Measurements from ENCODE around the gene RNF223.
A peak's percentile ranks its signal among the peaks of the same experiment; 100 is the strongest.

Gene RNF223

DNA sequence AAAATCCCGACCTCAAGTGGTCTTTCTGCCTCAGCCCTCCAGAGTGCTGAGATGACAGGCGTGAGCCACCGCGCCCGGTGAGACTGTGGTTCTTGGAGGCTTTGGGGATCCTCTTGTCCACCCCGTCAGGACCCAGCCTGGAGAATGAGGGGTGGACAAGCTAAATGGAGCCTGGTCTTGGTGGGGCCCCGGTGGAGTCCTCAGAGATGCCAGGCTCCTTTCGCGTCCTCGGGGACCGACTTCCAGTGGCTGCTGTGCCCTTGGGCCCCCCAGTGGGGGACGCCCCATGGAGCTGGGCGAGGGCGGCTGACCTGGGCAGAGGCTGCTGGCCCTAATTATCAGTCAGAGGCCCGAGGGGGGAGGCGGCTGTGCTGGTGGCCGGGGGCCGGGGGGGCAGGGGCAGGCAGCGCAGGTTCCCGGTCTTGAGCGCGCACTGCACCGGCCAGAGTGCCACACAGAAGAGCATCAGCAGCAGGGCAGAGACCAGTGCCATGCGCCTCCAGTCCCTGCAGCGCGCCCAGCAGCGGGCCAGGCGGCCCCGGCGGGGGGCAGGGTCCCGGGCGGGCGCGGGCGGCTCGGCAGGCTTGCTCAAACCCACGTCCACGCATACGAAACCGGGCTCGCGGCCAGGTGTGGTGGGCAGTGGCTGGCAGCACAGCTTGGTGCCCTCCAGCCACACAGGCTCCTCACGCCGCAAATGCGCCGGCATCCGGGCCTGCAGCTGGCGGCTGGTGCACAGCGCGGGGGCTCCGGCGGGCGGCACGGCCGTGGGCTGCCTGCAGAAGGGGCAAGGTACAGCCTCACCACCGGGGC is 2.4 kb downstream of the RNF223 start:
- Histone ChIP-seq H3K9me3 (ENCODE audit: insufficient read depth, low read depth, low read length) (peaks cover 4% of the 10 kb centered on the region), H4K91ac (ENCODE audit: low read depth, low read length) (peak overlapping the region; percentile 48), H3K27ac (ENCODE audit: low read depth, low read length) (no peak overlapping the region), H2BK12ac (ENCODE audit: low read length) (peak overlapping the region; percentile 65), H3K79me2 (ENCODE audit: control insufficient read depth, insufficient read depth, low read length, poor library complexity) (peaks cover 2% of the 10 kb centered on the region), H2BK120ac (ENCODE audit: insufficient read depth, low read length, poor library complexity) (no peak overlapping the region), H3K23ac (ENCODE audit: low read length) (no peak overlapping the region), H3K4me1 (ENCODE audit: control insufficient read depth in 1 of 2, insufficient read depth in 2 of 2, low read length in 2 of 2) (peaks cover 36 to 45% of the 10 kb centered on the region in 2 experiments), H4K12ac (ENCODE audit: low read depth, low read length) (no peak overlapping the region), H3K4me3 (ENCODE audit: low read depth, low read length) (no peak overlapping the region), H2BK5ac (ENCODE audit: low read depth, low read length, poor library complexity) (no peak overlapping the region), H3K9ac (ENCODE audit: low read length) (no peak overlapping the region), H3K4me2 (ENCODE audit: low read length) (no peak overlapping the region), H3K79me1 (ENCODE audit: low read length) (peaks cover 28% of the 10 kb centered on the region), H2AFZ (ENCODE audit: insufficient read depth, low read length, poor library complexity) (no peak overlapping the region), H4K8ac (ENCODE audit: low read depth, low read length) (no peak overlapping the region), H3K36me3 (ENCODE audit: control insufficient read depth in 1 of 2, insufficient read depth in 2 of 2, low read length in 2 of 2) (no peaks in the 10 kb centered on the region), H3K18ac (ENCODE audit: low read length) (no peak overlapping the region), H3K14ac (ENCODE audit: low read length) (no peak overlapping the region), H3K4ac (ENCODE audit: low read depth, low read length) (peak overlapping the region; percentile 34), H3K27me3 (ENCODE audit: insufficient read depth, low read length) (no peaks in the 10 kb centered on the region), H2AK5ac (ENCODE audit: low read length) (peak overlapping the region; percentile 35)
- DNase-seq, result no peak
- no CpG with 5 or more reads among the region's 56 CpGs for WGBS (ENCODE audit: extremely low coverage, insufficient coverage, insufficient read length)

GRCh38 chr1:1069711-1070676 is 4.1 kb downstream of the RNF223 start:
- no CpG with 5 or more reads among the region's 40 CpGs for WGBS (ENCODE audit: extremely low coverage, insufficient coverage, insufficient read length)
- peak overlapping the region; percentile 19 for H3K18ac ChIP-seq (ENCODE audit: low read length)

GRCh38 chr1:1069056-1069710 is 4.9 kb downstream of the RNF223 start:
- WGBS (ENCODE audit: extremely low coverage, insufficient coverage, insufficient read length), result no CpG with 5 or more reads among the region's 75 CpGs
- no peak overlapping the region for H2BK5ac ChIP-seq (ENCODE audit: low read depth, low read length, poor library complexity)
- H3K27me3 ChIP-seq (ENCODE audit: insufficient read depth, low read length), result no peaks in the 10 kb centered on the region
- peak overlapping the region; percentile 62 for H4K91ac ChIP-seq (ENCODE audit: low read depth, low read length)
- H3K79me1 ChIP-seq (ENCODE audit: low read length), result peaks cover 29% of the 10 kb centered on the region
- peaks cover 2% of the 10 kb centered on the region for H3K79me2 ChIP-seq (ENCODE audit: control insufficient read depth, insufficient read depth, low read length, poor library complexity)
- peak overlapping the region; percentile 79 for H3K4me3 ChIP-seq (ENCODE audit: low read depth, low read length)
- H3K9ac ChIP-seq (ENCODE audit: low read length), result no peak overlapping the region
- no peak overlapping the region for H3K23ac ChIP-seq (ENCODE audit: low read length)
- peak; percentile 92 to 96 for DNase-seq
- H2BK120ac ChIP-seq (ENCODE audit: insufficient read depth, low read length, poor library complexity), result peak overlapping the region; percentile 17
- H3K14ac ChIP-seq (ENCODE audit: low read length), result peak overlapping the region; percentile 38
- no peak overlapping the region for H4K12ac ChIP-seq (ENCODE audit: low read depth, low read length)
- H2AFZ ChIP-seq (ENCODE audit: insufficient read depth, low read length, poor library complexity), result peak overlapping the region; percentile 53
- peak overlapping the region; percentile 60 for H3K27ac ChIP-seq (ENCODE audit: low read depth, low read length)
- peak overlapping the region; percentile 64 for H3K4me2 ChIP-seq (ENCODE audit: low read length)
- no peak overlapping the region for H2AK5ac ChIP-seq (ENCODE audit: low read length)
- peak overlapping the region; percentile 19 for H3K18ac ChIP-seq (ENCODE audit: low read length)
- H2BK12ac ChIP-seq (ENCODE audit: low read length), result no peak overlapping the region
- H3K9me3 ChIP-seq (ENCODE audit: insufficient read depth, low read depth, low read length), result peaks cover 6% of the 10 kb centered on the region
- H3K4ac ChIP-seq (ENCODE audit: low read depth, low read length), result no peak overlapping the region
- H4K8ac ChIP-seq (ENCODE audit: low read depth, low read length), result peak overlapping the region; percentile 53
- H3K36me3 ChIP-seq (ENCODE audit: control insufficient read depth in 1 of 2, insufficient read depth in 2 of 2, low read length in 2 of 2), result no peaks in the 10 kb centered on the region
- H3K4me1 ChIP-seq (ENCODE audit: control insufficient read depth in 1 of 2, insufficient read depth in 2 of 2, low read length in 2 of 2), result peaks cover 36 to 44% of the 10 kb centered on the region in 2 experiments

More at GRCh38 chr1:1069711-1070676, 4.1 kb downstream of the RNF223 start:
- H3K36me3 ChIP-seq (ENCODE audit: control insufficient read depth in 1 of 2, insufficient read depth in 2 of 2, low read length in 2 of 2), result no peaks in the 10 kb centered on the region
- peak overlapping the region; percentile 62 for H4K91ac ChIP-seq (ENCODE audit: low read depth, low read length)
- H4K8ac ChIP-seq (ENCODE audit: low read depth, low read length), result peak overlapping the region; percentile 53
- H3K79me2 ChIP-seq (ENCODE audit: control insufficient read depth, insufficient read depth, low read length, poor library complexity), result peaks cover 2% of the 10 kb centered on the region
- H3K4me3 ChIP-seq (ENCODE audit: low read depth, low read length), result peak overlapping the region; percentile 79
- peak overlapping the region; percentile 38 for H3K14ac ChIP-seq (ENCODE audit: low read length)
- peak overlapping the region; percentile 42 for H2BK5ac ChIP-seq (ENCODE audit: low read depth, low read length, poor library complexity)
- H3K23ac ChIP-seq (ENCODE audit: low read length), result no peak overlapping the region
- no peak overlapping the region for H3K9ac ChIP-seq (ENCODE audit: low read length)
- peak overlapping the region; percentile 53 for H2AFZ ChIP-seq (ENCODE audit: insufficient read depth, low read length, poor library complexity)
- peaks cover 25% of the 10 kb centered on the region for H3K79me1 ChIP-seq (ENCODE audit: low read length)
- H4K12ac ChIP-seq (ENCODE audit: low read depth, low read length), result no peak overlapping the region
- H2BK12ac ChIP-seq (ENCODE audit: low read length), result peak overlapping the region; percentile 48
- DNase-seq, result peak; percentile 94 to 95
- H3K4me1 ChIP-seq (ENCODE audit: control insufficient read depth in 1 of 2, insufficient read depth in 2 of 2, low read length in 2 of 2), result peaks cover 36 to 47% of the 10 kb centered on the region in 2 experiments
- H3K27ac ChIP-seq (ENCODE audit: low read depth, low read length), result peak overlapping the region; percentile 60
- peak overlapping the region; percentile 45 for H2AK5ac ChIP-seq (ENCODE audit: low read length)
- peak overlapping the region; percentile 33 for H3K4ac ChIP-seq (ENCODE audit: low read depth, low read length)
- H3K9me3 ChIP-seq (ENCODE audit: insufficient read depth, low read depth, low read length), result peaks cover 6% of the 10 kb centered on the region
- no peaks in the 10 kb centered on the region for H3K27me3 ChIP-seq (ENCODE audit: insufficient read depth, low read length)
- peak overlapping the region; percentile 64 for H3K4me2 ChIP-seq (ENCODE audit: low read length)
- H2BK120ac ChIP-seq (ENCODE audit: insufficient read depth, low read length, poor library complexity), result peak overlapping the region; percentile 69

GRCh38 chr1:1068517-1069055 is 5.5 kb downstream of the RNF223 start:
- Histone ChIP-seq H3K4me1 (ENCODE audit: control insufficient read depth in 1 of 2, insufficient read depth in 2 of 2, low read length in 2 of 2) (peaks cover 35 to 44% of the 10 kb centered on the region in 2 experiments), H3K14ac (ENCODE audit: low read length) (no peak overlapping the region), H3K9me3 (ENCODE audit: insufficient read depth, low read depth, low read length) (peaks cover 6% of the 10 kb centered on the region), H4K91ac (ENCODE audit: low read depth, low read length) (no peak overlapping the region), H2BK5ac (ENCODE audit: low read depth, low read length, poor library complexity) (no peak overlapping the region), H3K23ac (ENCODE audit: low read length) (no peak overlapping the region), H2AK5ac (ENCODE audit: low read length) (no peak overlapping the region), H2BK12ac (ENCODE audit: low read length) (no peak overlapping the region), H2AFZ (ENCODE audit: insufficient read depth, low read length, poor library complexity) (no peak overlapping the region), H3K4me2 (ENCODE audit: low read length) (peak overlapping the region; percentile 56), H3K4ac (ENCODE audit: low read depth, low read length) (no peak overlapping the region), H3K36me3 (ENCODE audit: control insufficient read depth in 1 of 2, insufficient read depth in 2 of 2, low read length in 2 of 2) (no peaks in the 10 kb centered on the region), H3K18ac (ENCODE audit: low read length) (no peak overlapping the region), H3K27ac (ENCODE audit: low read depth, low read length) (no peak overlapping the region), H3K79me1 (ENCODE audit: low read length) (peaks cover 30% of the 10 kb centered on the region), H4K12ac (ENCODE audit: low read depth, low read length) (no peak overlapping the region), H2BK120ac (ENCODE audit: insufficient read depth, low read length, poor library complexity) (no peak overlapping the region), H3K4me3 (ENCODE audit: low read depth, low read length) (peak overlapping the region; percentile 79), H3K9ac (ENCODE audit: low read length) (no peak overlapping the region), H3K27me3 (ENCODE audit: insufficient read depth, low read length) (no peaks in the 10 kb centered on the region), H4K8ac (ENCODE audit: low read depth, low read length) (no peak overlapping the region), H3K79me2 (ENCODE audit: control insufficient read depth, insufficient read depth, low read length, poor library complexity) (peaks cover 2% of the 10 kb centered on the region)
- WGBS (ENCODE audit: extremely low coverage, insufficient coverage, insufficient read length), result no CpG with 5 or more reads among the region's 55 CpGs
- peak; percentile 87 to 90 for DNase-seq
